ENCODE measurements around the gene CDC23. TPM values are rescaled to one million over a fixed set of nuclear protein-coding genes. Genes with fewer than 3 reads are reported as not detected.
"Not testable (repeated sequence)": the region's sequence is repeated elsewhere in the genome, so short reads cannot be mapped to it uniquely, and the experiment has no call there.

Gene CDC23
- total RNA-seq, 1 experiment from 2014 or later, result 40.0 TPM

DNA sequence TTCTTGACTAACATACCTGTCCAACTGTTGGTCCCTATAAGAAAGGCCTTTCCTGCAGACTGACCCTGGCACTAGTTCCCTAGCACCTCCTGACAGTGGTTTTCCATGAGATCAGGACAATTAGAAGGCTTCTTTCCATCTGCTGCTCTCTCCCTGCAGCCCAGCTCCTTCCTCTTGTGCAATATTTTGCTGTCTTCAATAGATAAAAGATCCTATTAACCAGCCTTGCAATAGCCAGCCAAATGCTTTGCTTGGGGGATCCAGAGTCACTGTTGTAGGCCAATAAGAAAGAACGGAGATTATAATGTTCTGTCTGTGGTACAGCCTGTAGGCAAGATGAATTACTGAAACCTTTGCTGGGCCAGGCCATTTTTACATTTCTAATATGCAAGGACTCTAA, 55.5 kb downstream of the CDC23 start:
- H3K27me3 ChIP-seq (ENCODE audit: insufficient read depth, low read length), result no peaks in the 10 kb centered on the region
- intact Hi-C loops (cut with micrococcal nuclease), result no loop called here
- DNase-seq (ENCODE audit: low read depth, low spot score) (no peak), ATAC-seq (no peak)
- no peak overlapping the region for H3K27ac ChIP-seq (ENCODE audit: low read depth, low read length)
- H3K4me3 ChIP-seq (replicated peaks in 1 of 2; ENCODE audit: low read depth in 1 of 2, low read length in 2 of 2), result no peak overlapping the region
- no peak overlapping the region for H3K4me2 ChIP-seq (ENCODE audit: low read length)
- RAD21 ChIA-PET (ENCODE audit: low non-redundant PET in 1 of 2, low total read pairs in 2 of 2, uncharacterized antibody in 2 of 2, unreplicated experiment in 2 of 2), result no interaction called here
- H3K79me2 ChIP-seq (ENCODE audit: insufficient read depth, low read length), result no peaks in the 10 kb centered on the region
- H4K20me1 ChIP-seq (ENCODE audit: insufficient read depth), result no peaks in the 10 kb centered on the region
- no TSS peak for BruUV-seq (replicated peaks)
- H3K36me3 ChIP-seq (ENCODE audit: control insufficient read depth in 1 of 2, insufficient read depth in 2 of 2, low read length in 2 of 2), result peaks cover 47 to 50% of the 10 kb centered on the region in 2 experiments
- CTCF ChIA-PET, result no interaction called here
- H3K9me3 ChIP-seq (ENCODE audit: control insufficient read depth in 1 of 2, insufficient read depth in 1 of 2, low read depth in 1 of 2, low read length in 2 of 2), result no peaks in the 10 kb centered on the region
- H3K9me2 ChIP-seq (ENCODE audit: insufficient read depth), result no peaks in the 10 kb centered on the region
- TF ChIP-seq JUND (IDR thresholded peaks at IDR 0.05) (no peak), RAD21 (IDR thresholded peaks at IDR 0.05; ENCODE audit: low read depth) (no peak), EZH2 (IDR thresholded peaks at IDR 0.05) (no peak), CBX3 (IDR thresholded peaks at IDR 0.05; ENCODE audit: low read depth) (no peak), SIN3A (IDR thresholded peaks at IDR 0.05; ENCODE audit: low read depth) (no peak), SP1 (IDR thresholded peaks at IDR 0.05; ENCODE audit: low read depth) (no peak), FOSL1 (IDR thresholded peaks at IDR 0.05; ENCODE audit: low read depth) (no peak), POLR2AphosphoS5 (IDR thresholded peaks at IDR 0.05; ENCODE audit: low read depth, low read length) (no peak), MAX (IDR thresholded peaks at IDR 0.05) (no peak), ATF3 (IDR thresholded peaks at IDR 0.05) (no peak), CTCF (IDR thresholded peaks at IDR 0.05 in 2 of 3, conservative IDR thresholded peaks at IDR 0.05 in 1 of 3; ENCODE audit: borderline replicate concordance in 1 of 3, insufficient read depth in 1 of 3, low read depth in 2 of 3, low read length in 2 of 3) (no peak), ZFX (IDR thresholded peaks at IDR 0.05) (no peak)
- TF ChIP-seq, protein P1, sequence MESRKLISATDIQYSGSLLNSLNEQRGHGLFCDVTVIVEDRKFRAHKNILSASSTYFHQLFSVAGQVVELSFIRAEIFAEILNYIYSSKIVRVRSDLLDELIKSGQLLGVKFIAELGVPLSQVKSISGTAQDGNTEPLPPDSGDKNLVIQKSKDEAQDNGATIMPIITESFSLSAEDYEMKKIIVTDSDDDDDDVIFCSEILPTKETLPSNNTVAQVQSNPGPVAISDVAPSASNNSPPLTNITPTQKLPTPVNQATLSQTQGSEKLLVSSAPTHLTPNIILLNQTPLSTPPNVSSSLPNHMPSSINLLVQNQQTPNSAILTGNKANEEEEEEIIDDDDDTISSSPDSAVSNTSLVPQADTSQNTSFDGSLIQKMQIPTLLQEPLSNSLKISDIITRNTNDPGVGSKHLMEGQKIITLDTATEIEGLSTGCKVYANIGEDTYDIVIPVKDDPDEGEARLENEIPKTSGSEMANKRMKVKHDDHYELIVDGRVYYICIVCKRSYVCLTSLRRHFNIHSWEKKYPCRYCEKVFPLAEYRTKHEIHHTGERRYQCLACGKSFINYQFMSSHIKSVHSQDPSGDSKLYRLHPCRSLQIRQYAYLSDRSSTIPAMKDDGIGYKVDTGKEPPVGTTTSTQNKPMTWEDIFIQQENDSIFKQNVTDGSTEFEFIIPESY (IDR thresholded peaks at IDR 0.05; ENCODE audit: extremely low read depth, insufficient replicate concordance, low read length), result no peak
- no peak overlapping the region for H3K9ac ChIP-seq (ENCODE audit: low read length)
- no peaks in the 10 kb centered on the region for H3K4me1 ChIP-seq (ENCODE audit: control insufficient read depth in 1 of 2, insufficient read depth in 2 of 2, low read length in 2 of 2)
- no peak overlapping the region for H2AFZ ChIP-seq (ENCODE audit: low read depth, low read length, poor library complexity, severe bottlenecking)
- POLR2A ChIA-PET, result interaction anchor here (1.1 kb wide), 1 partner anchor 20 kb away, joined by 3 read pairs; no protein-coding TSS in a partner anchor

DNA sequence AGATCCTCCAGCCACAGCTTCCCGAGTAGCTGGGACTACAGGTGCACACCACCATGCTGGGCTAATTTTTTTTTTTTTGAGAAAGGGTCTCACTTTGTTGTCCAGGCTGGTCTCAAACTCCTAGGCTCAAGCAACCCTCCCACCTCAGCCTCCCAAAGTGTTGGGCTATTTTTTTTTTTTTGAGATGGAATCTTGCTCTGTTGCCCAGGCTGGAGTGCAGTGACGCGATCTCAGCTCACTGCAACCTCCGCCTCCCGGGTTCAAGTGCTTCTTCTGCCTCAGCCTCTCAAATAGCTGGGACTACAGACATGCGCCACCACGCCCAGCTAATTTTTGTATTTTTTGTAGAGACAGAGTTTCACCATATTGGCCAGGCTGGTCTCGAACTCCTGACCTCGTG, 57.1 kb downstream of the CDC23 start:
- H3K9me2 ChIP-seq (ENCODE audit: insufficient read depth); H2AFZ ChIP-seq (ENCODE audit: low read depth, low read length, poor library complexity, severe bottlenecking); H3K4me2 ChIP-seq (ENCODE audit: low read length); H3K79me2 ChIP-seq (ENCODE audit: insufficient read depth, low read length); RAD21 ChIA-PET (ENCODE audit: low non-redundant PET in 1 of 2, low total read pairs in 2 of 2, uncharacterized antibody in 2 of 2, unreplicated experiment in 2 of 2); H3K9me3 ChIP-seq (ENCODE audit: control insufficient read depth in 1 of 2, insufficient read depth in 1 of 2, low read depth in 1 of 2, low read length in 2 of 2); H3K4me1 ChIP-seq (ENCODE audit: control insufficient read depth in 1 of 2, insufficient read depth in 2 of 2, low read length in 2 of 2); POLR2A ChIA-PET; H4K20me1 ChIP-seq (ENCODE audit: insufficient read depth); BruUV-seq (replicated peaks); CTCF ChIA-PET; H3K4me3 ChIP-seq (replicated peaks in 1 of 2; ENCODE audit: low read depth in 1 of 2, low read length in 2 of 2); H3K9ac ChIP-seq (ENCODE audit: low read length); H3K27ac ChIP-seq (ENCODE audit: low read depth, low read length); ATAC-seq; H3K27me3 ChIP-seq (ENCODE audit: insufficient read depth, low read length); intact Hi-C loops (cut with micrococcal nuclease); DNase-seq (ENCODE audit: low read depth, low spot score): not testable (repeated sequence)
- H3K36me3 ChIP-seq (ENCODE audit: control insufficient read depth in 1 of 2, insufficient read depth in 2 of 2, low read length in 2 of 2), result peaks cover 34 to 37% of the 10 kb centered on the region in 2 experiments

All from HCT116 (cell line).